Ishikawa (cell line): Measurements from ENCODE around the gene CIBAR2.

Experiments
- CEBPB ChIP-seq: IDR thresholded peaks from 2 replicates; pipeline ENCODE4 v1.6.1; 2012
- CREB1 ChIP-seq: IDR thresholded peaks from 2 replicates; pipeline ENCODE4 v1.6.1; 2012; ENCODE audit warnings: low read depth
- EGR1 ChIP-seq: IDR thresholded peaks from 2 replicates; pipeline ENCODE4 v1.6.1; 2012
- EP300 ChIP-seq: IDR thresholded peaks from 2 replicates; pipeline ENCODE4 v1.6.1; 2012; ENCODE audit warnings: borderline replicate concordance
- FOXM1 ChIP-seq: IDR thresholded peaks from 2 replicates; pipeline ENCODE4 v1.6.1; 2012; ENCODE audit warnings: low read depth, borderline replicate concordance
- NFIC ChIP-seq: IDR thresholded peaks from 2 replicates; pipeline ENCODE4 v1.6.1; 2012
- RAD21 ChIP-seq: IDR thresholded peaks from 2 replicates; pipeline ENCODE4 v1.6.1; 2012; ENCODE audit warnings: low read depth
- TAF1 ChIP-seq: IDR thresholded peaks from 2 replicates; pipeline ENCODE4 v1.6.1; 2012; ENCODE audit warnings: low read depth, mild to moderate bottlenecking
- TCF12 ChIP-seq: IDR thresholded peaks from 2 replicates; pipeline ENCODE4 v1.6.1; 2012; ENCODE audit warnings: low read depth
- TEAD4 ChIP-seq: IDR thresholded peaks from 2 replicates; pipeline ENCODE4 v1.6.1; 2012
- YY1 ChIP-seq: IDR thresholded peaks from 2 replicates; pipeline ENCODE4 v1.6.1; 2012; ENCODE audit warnings: low read depth
- ZBTB7A ChIP-seq: IDR thresholded peaks from 2 replicates; pipeline ENCODE4 v1.6.1; 2012; ENCODE audit warnings: low read depth
- TF ChIP-seq, protein P1 (sequence below): IDR thresholded peaks from 2 replicates; pipeline ENCODE4 v1.6.1; 2012; ENCODE audit warnings: low read depth, mild to moderate bottlenecking
- TF ChIP-seq, protein P2 (sequence below): IDR thresholded peaks from 2 replicates; pipeline ENCODE4 v1.6.1; 2012
- TF ChIP-seq, protein P3 (sequence below): IDR thresholded peaks from 2 replicates; pipeline ENCODE4 v1.6.1; 2012

CIBAR2 gene

DNA sequence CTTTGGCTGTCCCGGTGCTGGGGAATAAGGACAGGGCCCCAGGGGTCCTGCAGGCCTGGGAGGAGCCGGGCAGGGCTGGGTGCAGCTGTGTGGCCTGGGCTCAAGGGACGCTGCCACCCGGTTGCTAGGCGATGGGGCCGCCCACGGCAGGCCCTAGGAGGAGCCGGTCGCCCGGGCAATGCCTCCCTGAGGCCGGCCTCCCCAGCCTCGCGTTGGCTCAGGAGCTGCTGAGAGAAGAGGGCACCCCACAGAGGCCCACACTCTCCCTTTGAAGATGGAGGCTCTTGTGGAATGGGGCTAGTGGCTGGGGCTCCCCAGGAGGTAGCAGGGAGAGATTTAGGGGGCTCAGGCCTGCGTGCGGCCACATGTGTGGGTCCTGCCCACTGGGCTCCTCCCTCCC is at the start of gene CIBAR2:
Gene CIBAR2 (minus strand): TSS at position 109 of the 400 bp plus-strand sequence. CDS start 120 bp downstream, outside the sequence.
- no peak for TF ChIP-seq NFIC
- TF ChIP-seq, protein P1, sequence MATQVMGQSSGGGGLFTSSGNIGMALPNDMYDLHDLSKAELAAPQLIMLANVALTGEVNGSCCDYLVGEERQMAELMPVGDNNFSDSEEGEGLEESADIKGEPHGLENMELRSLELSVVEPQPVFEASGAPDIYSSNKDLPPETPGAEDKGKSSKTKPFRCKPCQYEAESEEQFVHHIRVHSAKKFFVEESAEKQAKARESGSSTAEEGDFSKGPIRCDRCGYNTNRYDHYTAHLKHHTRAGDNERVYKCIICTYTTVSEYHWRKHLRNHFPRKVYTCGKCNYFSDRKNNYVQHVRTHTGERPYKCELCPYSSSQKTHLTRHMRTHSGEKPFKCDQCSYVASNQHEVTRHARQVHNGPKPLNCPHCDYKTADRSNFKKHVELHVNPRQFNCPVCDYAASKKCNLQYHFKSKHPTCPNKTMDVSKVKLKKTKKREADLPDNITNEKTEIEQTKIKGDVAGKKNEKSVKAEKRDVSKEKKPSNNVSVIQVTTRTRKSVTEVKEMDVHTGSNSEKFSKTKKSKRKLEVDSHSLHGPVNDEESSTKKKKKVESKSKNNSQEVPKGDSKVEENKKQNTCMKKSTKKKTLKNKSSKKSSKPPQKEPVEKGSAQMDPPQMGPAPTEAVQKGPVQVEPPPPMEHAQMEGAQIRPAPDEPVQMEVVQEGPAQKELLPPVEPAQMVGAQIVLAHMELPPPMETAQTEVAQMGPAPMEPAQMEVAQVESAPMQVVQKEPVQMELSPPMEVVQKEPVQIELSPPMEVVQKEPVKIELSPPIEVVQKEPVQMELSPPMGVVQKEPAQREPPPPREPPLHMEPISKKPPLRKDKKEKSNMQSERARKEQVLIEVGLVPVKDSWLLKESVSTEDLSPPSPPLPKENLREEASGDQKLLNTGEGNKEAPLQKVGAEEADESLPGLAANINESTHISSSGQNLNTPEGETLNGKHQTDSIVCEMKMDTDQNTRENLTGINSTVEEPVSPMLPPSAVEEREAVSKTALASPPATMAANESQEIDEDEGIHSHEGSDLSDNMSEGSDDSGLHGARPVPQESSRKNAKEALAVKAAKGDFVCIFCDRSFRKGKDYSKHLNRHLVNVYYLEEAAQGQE = no peak
- no peak for TF ChIP-seq CREB1
- TF ChIP-seq TAF1 = no peak
- peak; percentile 82 for TF ChIP-seq EGR1
- TF ChIP-seq ZBTB7A = no peak
- TF ChIP-seq RAD21 = no peak
- TF ChIP-seq FOXM1 = no peak

DNA sequence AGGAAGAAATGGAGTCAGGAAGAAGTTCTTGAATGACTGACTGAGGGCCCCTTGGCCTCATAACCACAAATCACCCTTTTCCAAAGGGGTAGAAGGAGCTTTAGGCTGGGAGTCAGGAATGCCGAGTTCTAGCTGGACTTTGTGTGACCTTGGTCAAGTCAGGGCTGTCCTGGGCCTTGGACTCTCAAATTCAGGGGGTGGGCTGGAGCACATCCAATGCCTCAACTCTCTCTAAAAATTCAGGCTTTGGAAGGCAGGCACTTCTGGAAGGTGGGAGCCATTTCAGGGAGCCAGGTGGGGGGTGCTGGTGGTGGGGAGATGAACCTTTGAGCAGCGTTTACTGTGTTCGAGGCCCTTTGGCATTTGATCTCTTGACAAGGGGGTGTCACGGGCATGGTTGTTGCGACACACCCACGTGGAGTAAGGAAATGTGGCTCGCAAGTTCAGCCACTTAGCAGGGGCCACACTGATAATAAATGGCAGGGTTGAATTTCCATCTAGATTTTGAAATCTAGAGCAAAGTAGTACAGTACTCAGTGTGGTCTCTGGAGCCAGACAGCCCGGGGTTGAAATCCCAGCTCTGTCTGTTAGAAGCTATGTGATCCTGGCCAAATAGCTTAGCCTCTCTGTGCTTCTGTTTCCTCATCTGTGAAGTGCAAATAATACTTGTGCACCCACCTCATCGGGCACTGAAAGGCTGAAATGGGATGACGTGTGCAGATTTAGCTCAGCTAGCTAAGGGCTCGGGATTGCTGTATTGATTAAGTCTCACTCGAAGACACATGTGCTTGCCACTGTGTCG is 47.1 kb upstream of the CIBAR2 start:
- TF ChIP-seq RAD21 (no peak), CEBPB (peak; percentile 65), ZBTB7A (no peak), TCF12 (no peak), FOXM1 (no peak), EP300 (no peak)
- TF ChIP-seq, protein P2, sequence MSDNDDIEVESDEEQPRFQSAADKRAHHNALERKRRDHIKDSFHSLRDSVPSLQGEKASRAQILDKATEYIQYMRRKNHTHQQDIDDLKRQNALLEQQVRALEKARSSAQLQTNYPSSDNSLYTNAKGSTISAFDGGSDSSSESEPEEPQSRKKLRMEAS = no peak
- TF ChIP-seq, protein P3, sequence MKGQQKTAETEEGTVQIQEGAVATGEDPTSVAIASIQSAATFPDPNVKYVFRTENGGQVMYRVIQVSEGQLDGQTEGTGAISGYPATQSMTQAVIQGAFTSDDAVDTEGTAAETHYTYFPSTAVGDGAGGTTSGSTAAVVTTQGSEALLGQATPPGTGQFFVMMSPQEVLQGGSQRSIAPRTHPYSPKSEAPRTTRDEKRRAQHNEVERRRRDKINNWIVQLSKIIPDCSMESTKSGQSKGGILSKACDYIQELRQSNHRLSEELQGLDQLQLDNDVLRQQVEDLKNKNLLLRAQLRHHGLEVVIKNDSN = no peak
- TF ChIP-seq, protein P1 = no peak

DNA sequence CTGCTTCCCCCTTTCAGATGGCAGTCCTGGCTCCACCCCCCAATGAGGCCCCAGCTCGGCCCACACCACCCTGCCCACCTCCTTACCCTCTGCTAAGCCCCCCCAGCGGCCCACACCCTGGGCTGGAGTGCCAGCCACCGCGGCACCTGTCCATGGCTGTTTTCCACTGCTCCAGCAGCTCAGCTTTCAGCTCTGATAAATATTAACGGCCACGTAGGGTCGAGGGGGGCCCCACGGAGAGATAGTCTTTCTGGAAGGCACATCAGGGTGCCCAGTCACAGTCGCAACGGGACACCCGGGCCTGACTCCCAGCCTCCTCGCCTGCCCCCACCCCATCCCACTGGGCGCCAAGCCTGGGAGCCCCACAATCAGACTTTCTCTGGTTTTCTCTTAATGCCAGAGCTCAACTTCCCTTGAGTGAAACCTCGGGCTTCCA is 46.5 kb upstream of the CIBAR2 start:
- TF ChIP-seq EGR1 (no peak), ZBTB7A (no peak), CREB1 (no peak), EP300 (no peak), NFIC (no peak)
- TF ChIP-seq, protein P1 = no peak

DNA sequence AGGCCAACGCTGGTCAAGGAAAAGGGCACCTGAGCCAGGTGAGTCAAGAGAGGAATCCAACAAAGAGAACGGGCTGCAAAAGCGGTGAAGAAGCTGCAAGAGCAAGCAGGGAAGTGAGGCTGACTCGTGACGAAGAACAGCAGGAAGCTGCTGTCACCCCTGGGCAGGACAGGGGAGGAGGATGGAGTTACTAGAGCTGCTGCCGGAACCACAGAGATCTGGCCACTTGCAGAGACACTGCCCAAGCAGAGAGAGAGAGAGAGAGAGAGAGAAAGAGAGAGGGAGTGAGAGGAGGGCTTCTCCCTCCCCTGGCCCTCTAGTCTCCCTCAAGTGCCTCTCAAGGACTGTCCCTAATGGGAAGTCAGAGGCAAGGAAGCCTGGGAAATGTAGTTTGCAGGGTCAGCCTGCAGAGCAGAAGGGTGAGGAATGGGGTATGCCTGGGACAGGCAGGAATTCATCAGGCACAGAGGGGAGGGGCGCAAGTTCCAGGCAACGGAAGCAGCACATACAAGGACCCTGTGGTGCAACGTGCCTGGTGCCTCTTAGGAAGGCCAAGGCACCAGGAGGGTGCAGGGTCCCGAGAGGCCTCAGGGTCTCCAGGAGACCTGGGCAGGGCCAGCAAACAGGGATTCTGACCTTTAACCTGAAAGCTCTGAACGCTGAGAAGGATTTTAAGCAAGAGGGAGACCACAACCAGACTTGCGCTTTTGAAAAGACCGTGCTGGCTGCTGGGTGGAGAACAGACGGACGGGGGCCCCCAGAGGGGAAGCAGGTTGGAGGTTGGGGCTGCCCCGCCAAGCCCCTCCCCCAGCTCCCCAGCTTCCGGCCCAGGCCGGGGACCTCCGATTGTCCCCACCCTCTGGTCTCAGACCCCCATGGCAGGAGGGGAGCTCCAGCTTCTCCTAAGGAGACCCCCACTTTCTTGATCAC is 45.8 kb upstream of the CIBAR2 start:
- TF ChIP-seq EP300 = no peak
- TF ChIP-seq CEBPB = no peak
- no peak for TF ChIP-seq RAD21
- no peak for TF ChIP-seq ZBTB7A
- TF ChIP-seq CREB1 = no peak
- TF ChIP-seq, protein P1 = no peak
- TF ChIP-seq YY1 = no peak
- TF ChIP-seq TCF12 = no peak
- TF ChIP-seq, protein P2 = no peak
- TF ChIP-seq, protein P3 = no peak
- TF ChIP-seq NFIC = no peak
- no peak for TF ChIP-seq TEAD4
- TF ChIP-seq EGR1 = no peak
- TF ChIP-seq FOXM1 = no peak
- TF ChIP-seq TAF1 = no peak
